Stimulated activated CD4-positive, alpha-beta T cell treated with anti-CD3 and anti-CD28 coated beads, Interleukin-4, amount 100 ng/mL, for 24 hours (primary cell): ENCODE results near the gene ZDHHC4.
A peak's percentile ranks its signal among the peaks of the same experiment; 100 is the strongest.

ENCODE experiments used
- DNase-seq: peaks from one replicate; pipeline ENCODE4 v3.0.0-alpha.2; 2020

Gene ZDHHC4

GRCh38 chr7:6637544-6638229, 60.4 kb downstream of the ZDHHC4 start:
- DNase-seq: peak; percentile 62
